Measurements from ENCODE around the gene ID2.

Gene ID2

GRCh38 chr2:8673381-8673780 lies 8.5 kb upstream of the ID2 start:
- TF ChIP-seq CREB1 (IDR thresholded peaks at IDR 0.05; ENCODE audit: low read depth), result no peak
- TF ChIP-seq REST (IDR thresholded peaks at IDR 0.05; ENCODE audit: low read depth), result no peak
- no peak for TF ChIP-seq RAD21 (IDR thresholded peaks at IDR 0.05; ENCODE audit: low read depth)
- TF ChIP-seq FOXM1 (IDR thresholded peaks at IDR 0.05; ENCODE audit: borderline replicate concordance, low read depth), result no peak
- TF ChIP-seq EGR1 (IDR thresholded peaks at IDR 0.05), result no peak
- no peak for TF ChIP-seq CEBPB (IDR thresholded peaks at IDR 0.05)
- TF ChIP-seq TCF12 (IDR thresholded peaks at IDR 0.05; ENCODE audit: low read depth), result no peak
- no peak for TF ChIP-seq MAX (IDR thresholded peaks at IDR 0.05)

GRCh38 chr2:8674420-8675009 lies 7.3 kb upstream of the ID2 start:
- TF ChIP-seq RAD21 (IDR thresholded peaks at IDR 0.05; ENCODE audit: low read depth) (no peak), TCF12 (IDR thresholded peaks at IDR 0.05; ENCODE audit: low read depth) (no peak), USF1 (IDR thresholded peaks at IDR 0.05) (no peak), ZBTB7A (IDR thresholded peaks at IDR 0.05; ENCODE audit: low read depth) (no peak), REST (IDR thresholded peaks at IDR 0.05; ENCODE audit: low read depth) (no peak), FOXM1 (IDR thresholded peaks at IDR 0.05; ENCODE audit: borderline replicate concordance, low read depth) (no peak), CEBPB (IDR thresholded peaks at IDR 0.05) (no peak), TEAD4 (IDR thresholded peaks at IDR 0.05) (no peak), MAX (IDR thresholded peaks at IDR 0.05) (no peak), YY1 (IDR thresholded peaks at IDR 0.05; ENCODE audit: low read depth) (no peak), NFIC (IDR thresholded peaks at IDR 0.05) (no peak), EGR1 (IDR thresholded peaks at IDR 0.05) (no peak), EP300 (IDR thresholded peaks at IDR 0.05; ENCODE audit: borderline replicate concordance) (no peak), CREB1 (IDR thresholded peaks at IDR 0.05; ENCODE audit: low read depth) (no peak), TAF1 (IDR thresholded peaks at IDR 0.05; ENCODE audit: low read depth) (no peak)

- no peak for TF ChIP-seq TAF1 (IDR thresholded peaks at IDR 0.05; ENCODE audit: low read depth)
- TF ChIP-seq EGR1 (IDR thresholded peaks at IDR 0.05), result no peak
- no peak for TF ChIP-seq YY1 (IDR thresholded peaks at IDR 0.05; ENCODE audit: low read depth)
- no peak for TF ChIP-seq CREB1 (IDR thresholded peaks at IDR 0.05; ENCODE audit: low read depth)
- TF ChIP-seq TEAD4 (IDR thresholded peaks at IDR 0.05), result no peak
- TF ChIP-seq EP300 (IDR thresholded peaks at IDR 0.05; ENCODE audit: borderline replicate concordance), result no peak
- TF ChIP-seq REST (IDR thresholded peaks at IDR 0.05; ENCODE audit: low read depth), result no peak
- TF ChIP-seq FOXM1 (IDR thresholded peaks at IDR 0.05; ENCODE audit: borderline replicate concordance, low read depth), result no peak
- no peak for TF ChIP-seq ZBTB7A (IDR thresholded peaks at IDR 0.05; ENCODE audit: low read depth)
- TF ChIP-seq TCF12 (IDR thresholded peaks at IDR 0.05; ENCODE audit: low read depth), result no peak
- no peak for TF ChIP-seq USF1 (IDR thresholded peaks at IDR 0.05)
These were observed 6.3 kb upstream of the ID2 start for GRCh38 chr2:8675543-8675942.

- TF ChIP-seq USF1 (IDR thresholded peaks at IDR 0.05), result no peak
- TF ChIP-seq CREB1 (IDR thresholded peaks at IDR 0.05; ENCODE audit: low read depth), result no peak
- TF ChIP-seq EP300 (IDR thresholded peaks at IDR 0.05; ENCODE audit: borderline replicate concordance), result no peak
- no peak for TF ChIP-seq YY1 (IDR thresholded peaks at IDR 0.05; ENCODE audit: low read depth)
- TF ChIP-seq TCF12 (IDR thresholded peaks at IDR 0.05; ENCODE audit: low read depth), result no peak
- TF ChIP-seq NFIC (IDR thresholded peaks at IDR 0.05), result no peak
- TF ChIP-seq CEBPB (IDR thresholded peaks at IDR 0.05), result no peak
- TF ChIP-seq MAX (IDR thresholded peaks at IDR 0.05), result no peak
These were observed 5.5 kb upstream of the ID2 start for GRCh38 chr2:8676191-8676920.
